ENCODE measurements around the gene OR51M1. TPM values are rescaled to one million over a fixed set of nuclear protein-coding genes. Genes with fewer than 3 reads are reported as not detected.

OR51M1 gene
- total and polyA plus RNA-seq, 9 of the 15 experiments (the other 6 are each of a cell fraction or from before 2014, with no cell fraction given): 0.01 to 0.18 (median 0.04) TPM; not detected in 6

- no peak for TF ChIP-seq NFIX (CRISPR knock-in tag; IDR thresholded peaks at IDR 0.05; ENCODE audit: low read depth)
- TF ChIP-seq PRPF4 (IDR thresholded peaks at IDR 0.05; ENCODE audit: insufficient read depth, low read depth, low read length, poor library complexity, severe bottlenecking): no peak
- TF ChIP-seq, protein P1, sequence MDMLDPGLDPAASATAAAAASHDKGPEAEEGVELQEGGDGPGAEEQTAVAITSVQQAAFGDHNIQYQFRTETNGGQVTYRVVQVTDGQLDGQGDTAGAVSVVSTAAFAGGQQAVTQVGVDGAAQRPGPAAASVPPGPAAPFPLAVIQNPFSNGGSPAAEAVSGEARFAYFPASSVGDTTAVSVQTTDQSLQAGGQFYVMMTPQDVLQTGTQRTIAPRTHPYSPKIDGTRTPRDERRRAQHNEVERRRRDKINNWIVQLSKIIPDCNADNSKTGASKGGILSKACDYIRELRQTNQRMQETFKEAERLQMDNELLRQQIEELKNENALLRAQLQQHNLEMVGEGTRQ (CRISPR knock-in tag; IDR thresholded peaks at IDR 0.05): no peak
- TF ChIP-seq TBL1XR1 (IDR thresholded peaks at IDR 0.05; ENCODE audit: low read length in 2 of 2): no peak
- TF ChIP-seq HOMEZ (CRISPR knock-in tag; IDR thresholded peaks at IDR 0.05): no peak
- no peak for TF ChIP-seq CCNT2 (IDR thresholded peaks at IDR 0.05; ENCODE audit: borderline replicate concordance, extremely low read depth, insufficient read length, low read depth, low read length)
- TF ChIP-seq, protein P2, sequence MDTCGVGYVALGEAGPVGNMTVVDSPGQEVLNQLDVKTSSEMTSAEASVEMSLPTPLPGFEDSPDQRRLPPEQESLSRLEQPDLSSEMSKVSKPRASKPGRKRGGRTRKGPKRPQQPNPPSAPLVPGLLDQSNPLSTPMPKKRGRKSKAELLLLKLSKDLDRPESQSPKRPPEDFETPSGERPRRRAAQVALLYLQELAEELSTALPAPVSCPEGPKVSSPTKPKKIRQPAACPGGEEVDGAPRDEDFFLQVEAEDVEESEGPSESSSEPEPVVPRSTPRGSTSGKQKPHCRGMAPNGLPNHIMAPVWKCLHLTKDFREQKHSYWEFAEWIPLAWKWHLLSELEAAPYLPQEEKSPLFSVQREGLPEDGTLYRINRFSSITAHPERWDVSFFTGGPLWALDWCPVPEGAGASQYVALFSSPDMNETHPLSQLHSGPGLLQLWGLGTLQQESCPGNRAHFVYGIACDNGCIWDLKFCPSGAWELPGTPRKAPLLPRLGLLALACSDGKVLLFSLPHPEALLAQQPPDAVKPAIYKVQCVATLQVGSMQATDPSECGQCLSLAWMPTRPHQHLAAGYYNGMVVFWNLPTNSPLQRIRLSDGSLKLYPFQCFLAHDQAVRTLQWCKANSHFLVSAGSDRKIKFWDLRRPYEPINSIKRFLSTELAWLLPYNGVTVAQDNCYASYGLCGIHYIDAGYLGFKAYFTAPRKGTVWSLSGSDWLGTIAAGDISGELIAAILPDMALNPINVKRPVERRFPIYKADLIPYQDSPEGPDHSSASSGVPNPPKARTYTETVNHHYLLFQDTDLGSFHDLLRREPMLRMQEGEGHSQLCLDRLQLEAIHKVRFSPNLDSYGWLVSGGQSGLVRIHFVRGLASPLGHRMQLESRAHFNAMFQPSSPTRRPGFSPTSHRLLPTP (IDR thresholded peaks at IDR 0.05; ENCODE audit: borderline replicate concordance, extremely low read depth, insufficient read length): no peak
- no peak for TF ChIP-seq RBM22 (IDR thresholded peaks at IDR 0.05; ENCODE audit: low read depth, low read length, poor library complexity, severe bottlenecking)
- no peak for TF ChIP-seq RHOXF2B (CRISPR knock-in tag; conservative IDR thresholded peaks at IDR 0.05)
- no peak for TF ChIP-seq FOXP1 (CRISPR knock-in tag; IDR thresholded peaks at IDR 0.05)
- TF ChIP-seq ZNF766 (CRISPR knock-in tag; conservative IDR thresholded peaks at IDR 0.05): no peak
- no peak for TF ChIP-seq ARNT (IDR thresholded peaks at IDR 0.05)
- no peak for TF ChIP-seq ZNF696 (CRISPR knock-in tag; conservative IDR thresholded peaks at IDR 0.05)
- peak; percentile 57; the same call in 1 of the 2 replicates for TF ChIP-seq GTF2A2 (tag; IDR thresholded peaks at IDR 0.05)
- TF ChIP-seq BRF2 (IDR thresholded peaks at IDR 0.05; ENCODE audit: borderline replicate concordance, insufficient read depth, insufficient read length): no peak
- no peak for TF ChIP-seq ARID4B (CRISPR knock-in tag; IDR thresholded peaks at IDR 0.05)
These were observed 16.1 kb upstream of the OR51M1 start (continued) for GRCh38 chr11:5367448-5368074.

Measured in K562 (cell line).